ENCODE results near the gene CCNK. TPM values are rescaled to one million over a fixed set of nuclear protein-coding genes. Genes with fewer than 3 reads are reported as not detected.

CCNK gene
- polyA plus RNA-seq, 1 donor = 34.0 TPM

DNA sequence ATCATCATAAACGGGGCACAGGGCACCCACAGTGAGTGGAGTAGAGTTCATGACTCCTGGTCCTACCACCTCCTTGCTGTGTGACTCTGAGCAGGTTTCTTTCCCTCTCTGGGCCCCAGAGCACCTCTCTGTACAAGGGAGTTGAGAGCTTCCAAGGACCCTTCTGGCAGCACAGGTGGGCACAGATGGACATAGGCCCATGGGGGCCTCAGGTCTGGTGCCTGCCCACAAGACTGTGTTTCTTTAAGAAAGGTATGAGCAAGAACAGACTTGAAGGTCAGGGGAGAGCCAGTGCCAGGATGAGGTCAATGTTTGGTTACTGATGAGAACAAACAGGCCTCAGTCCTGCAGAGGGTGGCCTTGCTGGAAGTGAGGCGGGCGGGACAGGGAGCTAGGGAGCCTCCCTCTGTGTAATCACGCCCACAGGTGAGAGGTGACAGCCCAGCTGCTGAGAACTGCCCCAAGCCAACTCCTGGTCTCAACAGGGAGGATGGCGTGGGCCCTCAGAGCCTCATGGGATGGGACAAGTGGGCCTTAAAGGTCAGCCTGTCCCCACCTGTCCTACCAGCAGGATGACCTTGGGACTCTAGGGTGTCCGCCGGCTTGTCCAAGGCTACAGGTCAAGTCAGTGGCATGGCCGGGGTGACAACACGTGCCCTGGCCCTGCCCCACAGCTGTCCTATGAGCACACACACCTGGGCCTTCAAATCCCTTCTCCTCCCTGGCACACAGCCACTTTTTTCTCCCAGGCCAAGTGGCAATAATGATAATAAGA, 73.7 kb downstream of the CCNK start:
- DNase-seq = no peak

DNA sequence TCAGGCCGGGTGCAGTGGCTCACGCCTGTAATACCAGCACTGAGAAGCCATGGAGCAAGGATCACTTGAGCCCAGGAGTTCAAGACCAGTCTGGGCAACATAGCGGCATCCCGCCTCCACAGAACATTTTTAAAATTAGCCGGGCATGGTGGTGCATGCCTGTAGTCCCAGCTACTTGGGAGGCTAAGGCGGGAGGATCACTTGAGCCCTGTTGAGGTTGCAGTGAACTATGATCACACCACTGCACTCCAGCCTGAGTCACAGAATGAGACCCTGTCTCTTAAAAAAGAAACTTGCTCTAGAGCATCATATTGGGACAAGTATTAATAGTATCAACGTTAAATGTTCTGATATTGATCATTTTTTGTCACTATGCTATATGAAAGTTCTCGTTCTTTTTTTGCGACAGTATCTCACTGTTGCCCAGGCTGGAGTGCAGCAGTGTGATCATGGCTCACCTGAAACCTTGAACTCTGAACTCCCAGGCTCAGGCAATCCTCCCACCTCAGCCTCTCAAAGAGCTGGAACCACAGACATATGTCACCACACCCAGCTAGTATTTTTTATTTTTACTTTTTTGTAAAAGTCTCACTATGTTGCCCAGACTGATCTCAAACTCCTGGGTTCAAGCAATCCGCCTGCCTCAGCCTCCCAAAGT, 75.1 kb downstream of the CCNK start:
- no peak for DNase-seq

DNA sequence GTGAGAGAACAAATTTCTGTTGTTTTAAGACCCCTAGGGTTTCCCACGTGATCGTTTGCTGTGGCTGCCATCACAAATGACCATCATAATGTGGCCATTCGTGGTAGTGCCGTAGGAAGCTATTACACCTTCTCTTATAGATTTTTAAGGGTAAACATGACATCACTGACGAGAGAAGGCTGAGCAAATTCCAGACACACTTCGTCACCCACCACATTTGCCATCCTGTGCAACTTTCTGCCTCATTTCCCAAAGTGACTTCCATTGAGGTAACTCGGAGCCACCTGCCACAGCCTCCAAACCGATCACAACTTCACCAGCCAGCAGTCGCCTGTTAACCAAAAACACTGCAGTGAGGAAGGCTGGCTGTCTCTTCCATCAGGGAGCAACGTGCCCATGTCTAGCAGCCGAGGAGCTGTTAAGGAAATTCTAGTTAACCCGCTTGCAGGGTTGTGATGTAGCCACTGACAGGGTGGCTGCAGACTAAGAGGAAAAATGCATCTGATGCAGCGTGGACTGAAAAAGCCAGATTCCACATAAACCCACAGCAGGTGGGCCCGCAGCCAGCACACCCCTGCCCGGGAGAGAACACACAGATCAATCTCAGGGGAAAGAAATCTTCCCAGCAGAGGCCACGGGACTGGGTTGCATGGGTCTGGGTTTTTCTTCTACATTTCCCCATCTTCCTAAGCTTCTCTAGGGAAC, 78.2 kb downstream of the CCNK start:
- DNase-seq = no peak

DNA sequence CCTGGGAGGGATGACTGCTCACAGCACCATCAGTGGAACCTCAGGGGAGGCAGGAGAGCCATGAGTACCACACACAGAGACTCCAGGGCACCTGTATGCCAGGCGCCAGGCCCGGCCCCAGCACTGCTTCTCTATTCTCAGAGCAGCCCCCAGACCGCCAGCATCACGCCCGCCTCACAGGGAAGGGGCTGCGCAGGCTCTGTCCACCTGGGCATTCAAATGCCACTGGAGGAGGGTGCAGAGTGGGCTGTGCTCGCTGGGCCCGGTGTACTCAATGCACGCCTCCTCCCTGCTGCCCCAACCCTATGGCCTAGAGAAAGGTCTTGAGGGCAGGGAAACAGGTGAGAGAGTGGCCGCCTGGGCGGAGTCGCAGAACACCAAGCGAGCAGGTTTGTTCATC, 79.2 kb downstream of the CCNK start:
- DNase-seq = no peak

DNA sequence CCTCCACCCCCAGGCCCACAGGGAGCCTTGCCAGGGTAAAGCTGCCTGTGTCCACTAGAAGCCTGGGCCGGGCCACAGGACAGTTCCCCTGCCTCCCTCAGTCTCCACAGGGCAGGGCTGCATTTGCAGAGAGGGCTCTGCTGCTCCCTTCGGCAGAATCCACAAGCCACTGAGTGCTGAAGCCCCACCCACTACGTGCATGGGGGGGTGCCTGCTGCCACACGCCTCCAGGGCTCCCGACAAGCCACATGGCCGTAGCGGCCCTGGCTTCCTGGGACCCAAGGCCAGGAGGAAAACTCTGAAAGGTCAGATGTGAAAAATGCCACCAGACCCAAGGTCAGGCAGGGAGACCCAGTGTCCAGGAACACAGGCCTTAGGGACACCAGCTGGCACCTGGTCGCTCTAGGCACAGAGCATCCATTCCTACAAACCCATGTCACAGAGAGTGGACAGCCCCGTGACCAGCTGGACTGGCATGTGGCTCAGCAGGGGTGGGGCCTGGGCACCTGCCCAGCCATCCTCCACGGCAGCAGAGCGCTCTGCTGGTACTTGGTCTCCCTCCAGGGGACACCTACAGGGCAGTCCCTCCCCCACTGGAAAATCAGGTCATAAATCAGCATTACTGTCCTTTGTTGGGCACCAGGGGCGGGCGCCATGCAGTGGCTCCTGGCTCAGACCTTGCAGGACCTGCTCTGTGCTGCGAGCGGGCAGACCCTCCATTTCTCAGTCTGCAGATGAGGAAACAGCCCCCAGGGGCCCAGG, 79.9 kb downstream of the CCNK start:
- DNase-seq = no peak

DNA sequence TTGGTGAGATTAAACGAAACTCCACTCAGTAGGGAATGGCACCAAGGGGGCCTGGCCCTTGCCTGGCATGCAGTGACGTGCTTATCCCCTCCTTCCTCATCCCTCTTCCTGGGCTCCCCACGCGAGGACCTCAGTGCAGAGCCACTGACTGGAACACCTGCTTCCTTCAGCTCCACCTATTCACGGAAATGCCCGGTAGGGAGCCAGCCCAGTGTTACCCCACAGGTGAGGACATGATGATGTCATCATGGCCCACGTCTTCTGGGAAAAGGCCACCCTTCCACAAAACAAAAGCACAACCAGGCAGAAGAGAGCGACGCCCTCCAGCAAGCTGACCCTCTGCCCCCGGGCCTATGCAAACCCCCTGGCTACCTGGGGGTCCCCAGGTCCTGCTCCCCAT, 80.7 kb downstream of the CCNK start:
- DNase-seq = no peak

Other genes starting within 250 kb of the CCNK start
- 1.4 TPM for gene BCL11B, start 209.2 kb upstream of the CCNK start, polyA plus RNA-seq (ENCODE audit: insufficient read length)
- gene SETD3, start 550 bp upstream of the CCNK start, polyA plus RNA-seq (ENCODE audit: insufficient read length) = 73.5 TPM
- 4.1 TPM for gene CCDC85C, start 122.8 kb downstream of the CCNK start, polyA plus RNA-seq (ENCODE audit: insufficient read length)
- gene HHIPL1, start 163.7 kb downstream of the CCNK start, polyA plus RNA-seq (ENCODE audit: insufficient read length) = 1.5 TPM
- 4.8 TPM for gene CYP46A1, start 202.9 kb downstream of the CCNK start, polyA plus RNA-seq (ENCODE audit: insufficient read length)